Cortex of kidney (tissue), 1 donor: Measurements from ENCODE around the gene CCDC124.
"Not testable (repeated sequence)": the region's sequence is repeated elsewhere in the genome, so short reads cannot be mapped to it uniquely, and the experiment has no call there.

Source experiments
- DNase-seq: peaks from one replicate; lab custom pipeline; 2025; lab: John Stamatoyannopoulos, UW

The CCDC124 gene

GRCh38 chr19:17932485-17933338 lies at the start of gene CCDC124:
Gene CCDC124 (plus strand): TSS chr19:17933015. CDS start chr19:17936421, 3,406 bp downstream.
- no peak for DNase-seq

- no peak for DNase-seq
These were observed 49.0 kb upstream of the CCDC124 start for GRCh38 chr19:17883627-17884410.

GRCh38 chr19:17886515-17886914 lies 46.3 kb upstream of the CCDC124 start:
- DNase-seq, result no peak

GRCh38 chr19:17887221-17887620 lies 45.6 kb upstream of the CCDC124 start:
- not testable (repeated sequence) for DNase-seq

- no peak for DNase-seq
These were observed 44.6 kb upstream of the CCDC124 start for GRCh38 chr19:17888260-17888659.

- no peak for DNase-seq
These were observed 43.1 kb upstream of the CCDC124 start for GRCh38 chr19:17889609-17890214.

GRCh38 chr19:17893766-17894165 lies 39.0 kb upstream of the CCDC124 start:
- no peak for DNase-seq

- DNase-seq, result no peak
These were observed 30.1 kb upstream of the CCDC124 start for GRCh38 chr19:17902701-17903100.

- DNase-seq, result no peak
These were observed 24.6 kb upstream of the CCDC124 start for GRCh38 chr19:17908244-17908643.

- DNase-seq, result no peak
These were observed 23.6 kb upstream of the CCDC124 start for GRCh38 chr19:17909003-17909732.

- no peak for DNase-seq
These were observed 21.9 kb upstream of the CCDC124 start for GRCh38 chr19:17910791-17911360.

- no peak for DNase-seq
These were observed 16.7 kb upstream of the CCDC124 start for GRCh38 chr19:17915940-17916593.

- DNase-seq, result not testable (repeated sequence)
These were observed 14.7 kb upstream of the CCDC124 start for GRCh38 chr19:17918151-17918550.

GRCh38 chr19:17919122-17919521 lies 13.7 kb upstream of the CCDC124 start:
- not testable (repeated sequence) for DNase-seq

GRCh38 chr19:17920527-17920926 lies 12.3 kb upstream of the CCDC124 start:
- DNase-seq, result no peak

- no peak for DNase-seq
These were observed 10.7 kb upstream of the CCDC124 start for GRCh38 chr19:17922138-17922537.

- no peak for DNase-seq
These were observed 6.8 kb upstream of the CCDC124 start for GRCh38 chr19:17926044-17926443.

- DNase-seq, result no peak
These were observed 3.8 kb upstream of the CCDC124 start for GRCh38 chr19:17929056-17929455.

- DNase-seq, result no peak
These were observed 1.2 kb upstream of the CCDC124 start for GRCh38 chr19:17931532-17932191.

GRCh38 chr19:17933414-17934129 lies 757 bp downstream of the CCDC124 start:
- no peak for DNase-seq
